HG03378 (cell line): Measurements from ENCODE around the gene ATP5F1A.
"Not testable (repeated sequence)": the region's sequence is repeated elsewhere in the genome, so short reads cannot be mapped to it uniquely, and the experiment has no call there.

Experiments
- ATAC-seq: cut with Tn5 transposase; IDR thresholded peaks from one replicate; pipeline ENCODE4 v1.9.1; 2021; ENCODE audit warnings: mild to moderate bottlenecking, moderate library complexity; ENCODE audit not compliant: unreplicated experiment

Gene ATP5F1A

DNA sequence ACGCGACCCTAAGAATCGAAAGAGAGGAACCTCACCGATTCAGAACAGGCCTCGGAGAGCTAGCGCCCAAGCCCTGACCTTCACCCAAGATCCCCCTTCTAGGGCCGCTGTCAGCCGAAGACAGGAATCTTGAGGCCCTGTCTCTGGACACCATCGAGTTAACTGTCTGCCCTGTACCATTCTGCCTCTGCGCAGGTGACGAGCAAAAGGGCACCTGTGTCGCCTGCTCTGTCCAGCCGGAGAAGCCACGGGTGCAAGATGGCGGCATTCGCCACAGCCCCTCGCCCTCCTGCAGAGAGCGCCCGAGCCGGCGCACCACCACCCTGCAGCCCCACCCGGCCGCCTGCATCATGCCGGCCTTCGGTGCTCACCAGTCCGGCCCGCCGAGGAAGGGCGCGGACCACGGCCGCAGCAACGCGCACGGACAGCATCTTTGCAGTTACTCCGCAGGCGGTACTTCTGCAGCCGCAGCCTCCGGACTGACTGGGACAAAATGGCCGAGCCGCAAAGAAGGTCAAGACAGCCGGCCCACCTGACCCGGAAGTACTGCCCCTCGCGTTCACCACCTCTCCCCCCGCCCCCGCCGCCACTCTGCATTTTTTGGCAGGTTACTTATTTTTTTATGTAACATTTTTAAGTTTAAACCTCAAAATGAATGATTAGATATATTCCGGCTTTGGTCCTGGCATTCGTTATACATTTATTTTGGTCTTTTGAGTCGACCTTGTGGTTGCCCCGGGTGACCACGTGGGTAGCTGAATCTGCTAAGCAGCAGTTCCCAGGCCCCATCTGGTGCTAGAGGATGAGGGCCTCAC, at the start of gene ATP5F1A:
Gene ATP5F1A (minus strand): TSS at position 496 of the 815 bp plus-strand sequence. CDS start 65 bp downstream, at position 431.
- peak; percentile 81 for ATAC-seq

DNA sequence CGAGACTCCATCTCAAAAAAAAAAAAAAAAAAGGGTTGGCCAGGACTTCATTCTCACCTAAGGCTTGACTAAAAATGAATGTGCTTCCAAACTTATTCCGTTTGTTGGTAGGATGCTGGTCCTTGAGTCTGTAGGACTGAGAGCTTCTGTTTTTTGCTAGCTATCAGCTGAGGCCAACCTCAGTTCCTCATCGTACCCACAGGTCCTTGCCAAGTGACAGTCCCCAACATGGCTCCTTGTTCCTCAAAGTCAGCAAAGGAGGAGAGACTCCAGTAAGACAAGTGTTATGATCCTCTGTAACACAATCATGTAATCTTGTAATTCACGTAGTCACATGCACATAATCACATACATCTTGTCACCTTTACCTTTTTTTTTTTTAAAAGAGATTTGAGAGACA, 43.1 kb upstream of the ATP5F1A start:
- no peak for ATAC-seq

DNA sequence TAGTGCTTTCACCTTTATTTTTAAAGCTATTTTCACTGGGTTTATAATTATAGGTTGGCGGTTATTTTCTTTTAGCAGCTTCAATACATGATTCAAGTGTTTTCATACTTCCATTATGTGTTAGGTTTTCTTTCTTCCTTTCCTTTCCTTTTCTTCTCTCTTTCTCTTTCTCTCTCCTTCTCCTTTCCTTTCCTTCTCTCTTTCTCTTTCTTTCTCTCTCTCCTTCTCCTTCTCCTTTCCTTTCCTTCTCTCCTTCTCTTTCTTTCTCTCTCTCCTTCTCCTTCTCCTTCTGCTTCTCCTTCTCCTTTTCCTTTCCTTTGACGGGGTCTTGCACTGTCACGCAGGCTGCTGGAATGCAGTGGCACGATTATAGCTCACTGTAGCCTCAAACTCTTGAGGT, 42.1 kb upstream of the ATP5F1A start:
- no peak for ATAC-seq

DNA sequence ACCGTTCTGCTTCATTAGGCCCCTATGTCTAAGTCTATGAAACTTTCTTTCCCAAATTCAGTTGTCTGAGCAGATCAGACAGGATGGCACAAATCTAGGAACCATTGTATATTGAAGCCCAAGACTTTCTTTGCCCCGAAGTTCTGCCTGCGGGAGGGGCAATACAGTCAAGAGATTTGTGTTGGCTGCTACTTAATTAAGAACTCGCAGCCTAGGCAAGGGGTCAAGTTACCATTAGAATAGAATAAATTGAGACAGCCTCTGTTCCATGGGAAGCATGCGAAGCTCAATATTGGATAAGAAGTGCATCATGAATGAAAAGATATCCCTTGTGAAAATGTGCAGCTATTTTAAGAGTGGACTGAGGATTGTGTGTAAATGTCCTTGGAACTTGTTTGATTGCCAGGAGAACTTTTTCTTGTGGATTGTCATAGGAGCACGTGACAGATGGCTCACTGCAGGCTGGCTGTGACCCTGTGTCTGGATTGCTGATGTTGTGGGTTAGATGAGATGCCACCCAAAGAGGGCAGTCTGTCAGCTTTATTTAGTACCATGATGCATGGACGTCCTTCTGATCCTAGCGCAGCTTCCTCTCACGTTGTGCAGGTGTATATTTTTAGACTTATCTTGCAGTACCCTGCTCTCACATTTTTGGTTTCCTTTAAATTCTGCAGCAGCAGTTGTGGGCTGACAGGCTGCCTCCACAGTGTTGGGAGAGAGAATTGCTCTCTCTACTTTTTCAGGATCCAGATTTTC, 37.0 kb upstream of the ATP5F1A start:
- no peak for ATAC-seq

DNA sequence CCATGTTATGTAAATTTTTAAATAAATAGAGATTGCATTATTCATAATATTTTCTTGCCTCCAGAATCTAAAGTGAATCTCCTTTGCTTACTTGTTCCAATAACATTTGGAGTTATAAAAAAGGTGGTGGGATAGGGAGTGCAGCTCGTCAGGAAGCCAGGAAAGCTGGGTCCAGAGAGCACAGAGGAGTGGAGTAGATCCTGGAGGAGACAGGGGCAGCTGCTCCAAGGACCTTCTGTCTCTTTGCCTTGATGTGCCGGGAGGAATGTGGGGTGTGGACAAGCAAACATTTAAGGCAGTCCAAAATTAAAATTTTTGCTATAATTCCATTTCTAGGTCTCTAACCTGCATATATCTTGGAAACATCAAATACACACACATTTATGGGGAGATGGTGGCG, 35.4 kb upstream of the ATP5F1A start:
- ATAC-seq: no peak

DNA sequence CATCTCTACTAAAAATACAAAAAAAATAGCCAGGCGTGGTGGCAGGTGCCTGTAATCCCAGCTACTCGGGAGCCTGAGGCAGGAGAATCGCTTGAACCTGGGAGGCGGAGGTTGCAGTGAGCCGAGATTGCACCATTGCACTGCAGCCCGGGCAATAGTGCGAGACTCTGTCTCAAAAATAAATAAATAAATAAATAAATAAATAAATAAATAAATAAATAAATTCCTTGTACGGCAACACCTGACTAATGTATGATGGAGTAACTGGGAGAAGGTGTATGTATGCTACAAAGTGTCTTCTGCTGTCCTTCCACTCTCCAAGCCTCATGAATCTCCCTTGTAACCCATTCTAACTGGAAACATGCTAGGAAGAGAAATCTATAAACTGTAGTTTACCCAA, 32.5 kb upstream of the ATP5F1A start:
- ATAC-seq: not testable (repeated sequence)

DNA sequence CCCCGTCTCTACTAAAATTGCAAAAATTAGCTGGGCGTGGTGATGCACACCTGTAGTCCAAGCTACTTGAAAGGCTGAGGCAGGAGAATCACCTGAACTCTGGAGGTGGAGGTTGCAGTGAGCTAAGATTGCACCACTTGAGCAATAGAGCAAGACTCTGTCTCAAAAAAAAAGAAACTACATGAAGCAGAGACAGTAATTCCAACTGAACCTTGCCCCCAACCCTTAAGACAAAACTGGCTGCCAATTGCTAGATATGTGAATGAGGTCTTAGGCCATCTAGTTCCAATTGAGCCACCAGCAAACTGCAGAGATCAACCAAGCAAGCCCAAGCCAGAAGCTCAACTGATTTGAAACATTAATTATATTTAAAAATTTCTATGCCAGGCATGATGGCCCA, 32.0 kb upstream of the ATP5F1A start:
- no peak for ATAC-seq

DNA sequence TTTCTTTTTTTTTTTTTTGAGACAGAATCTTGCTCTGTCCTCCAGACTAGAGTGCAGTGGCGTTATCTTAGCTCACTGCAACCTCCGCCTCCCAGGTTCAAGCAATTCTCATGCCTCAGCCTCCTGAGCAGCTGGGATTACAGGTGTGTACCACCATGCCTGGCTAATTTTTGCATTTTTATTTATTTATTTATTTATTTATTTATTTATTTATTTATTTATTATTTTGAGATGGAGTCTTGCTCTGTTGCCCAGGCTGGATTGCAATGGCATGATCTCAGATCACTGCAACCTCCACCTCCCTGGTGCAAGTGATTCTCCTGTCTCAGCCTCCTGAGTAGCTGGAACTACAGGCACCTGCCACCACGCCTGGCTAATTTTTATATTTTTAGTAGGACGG, 28.5 kb upstream of the ATP5F1A start:
- not testable (repeated sequence) for ATAC-seq

DNA sequence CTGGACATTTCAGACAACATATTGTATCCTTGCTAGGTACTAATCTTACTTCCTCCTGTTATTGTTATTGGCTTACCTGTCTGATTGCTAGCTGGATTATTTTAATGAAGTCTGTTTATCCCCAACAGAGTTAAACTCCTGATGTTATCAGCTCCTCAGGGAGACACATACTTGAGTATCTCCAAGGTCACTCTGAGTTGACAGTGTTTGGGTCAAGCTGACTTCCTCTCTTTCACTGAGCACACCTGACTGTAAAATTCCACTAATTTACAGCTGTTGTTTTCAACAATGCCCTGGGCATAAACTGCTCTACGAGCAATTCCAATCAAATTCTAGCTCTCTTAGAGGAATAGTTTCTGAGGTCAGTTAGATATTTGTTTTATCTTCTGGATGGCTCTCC, 15.7 kb upstream of the ATP5F1A start:
- no peak for ATAC-seq

DNA sequence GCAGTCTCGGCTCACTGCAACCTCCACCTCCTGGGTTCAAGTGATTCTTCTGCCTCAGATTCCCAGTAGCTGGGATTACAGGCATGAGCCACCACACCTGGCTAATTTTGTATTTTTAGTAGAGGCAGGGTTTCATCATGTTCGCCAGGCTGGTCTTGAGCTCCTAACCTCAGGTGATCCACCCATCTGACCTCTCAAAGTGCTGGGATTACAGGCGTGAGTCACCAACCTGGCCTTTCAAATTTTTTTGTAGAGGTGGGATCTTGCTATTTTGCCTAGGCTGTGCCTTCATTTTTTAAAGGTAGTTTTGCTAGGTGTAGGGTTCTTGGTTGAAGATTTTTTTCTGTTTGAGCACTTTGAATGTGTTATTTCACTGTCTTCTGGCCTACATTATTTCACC, 12.3 kb upstream of the ATP5F1A start:
- no peak for ATAC-seq

DNA sequence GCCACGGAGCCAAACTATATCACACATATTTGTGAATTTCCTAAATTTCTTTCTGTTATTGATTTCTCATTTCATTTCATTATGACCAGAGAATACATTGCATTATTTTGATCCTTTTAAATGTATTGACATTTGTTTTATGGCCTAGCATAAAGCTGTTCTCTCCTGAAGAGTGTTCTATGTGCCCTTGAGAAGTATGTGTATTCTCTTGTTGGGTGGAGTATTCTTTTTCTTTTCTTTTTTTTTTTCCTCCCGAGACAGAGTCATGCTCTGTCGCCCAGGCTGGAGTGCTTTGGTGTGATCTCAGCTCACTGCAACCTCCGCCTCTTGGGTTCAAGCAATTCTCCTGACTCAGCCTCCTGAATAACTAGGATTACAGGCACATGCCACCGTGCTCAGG, 11.3 kb upstream of the ATP5F1A start:
- ATAC-seq: no peak

DNA sequence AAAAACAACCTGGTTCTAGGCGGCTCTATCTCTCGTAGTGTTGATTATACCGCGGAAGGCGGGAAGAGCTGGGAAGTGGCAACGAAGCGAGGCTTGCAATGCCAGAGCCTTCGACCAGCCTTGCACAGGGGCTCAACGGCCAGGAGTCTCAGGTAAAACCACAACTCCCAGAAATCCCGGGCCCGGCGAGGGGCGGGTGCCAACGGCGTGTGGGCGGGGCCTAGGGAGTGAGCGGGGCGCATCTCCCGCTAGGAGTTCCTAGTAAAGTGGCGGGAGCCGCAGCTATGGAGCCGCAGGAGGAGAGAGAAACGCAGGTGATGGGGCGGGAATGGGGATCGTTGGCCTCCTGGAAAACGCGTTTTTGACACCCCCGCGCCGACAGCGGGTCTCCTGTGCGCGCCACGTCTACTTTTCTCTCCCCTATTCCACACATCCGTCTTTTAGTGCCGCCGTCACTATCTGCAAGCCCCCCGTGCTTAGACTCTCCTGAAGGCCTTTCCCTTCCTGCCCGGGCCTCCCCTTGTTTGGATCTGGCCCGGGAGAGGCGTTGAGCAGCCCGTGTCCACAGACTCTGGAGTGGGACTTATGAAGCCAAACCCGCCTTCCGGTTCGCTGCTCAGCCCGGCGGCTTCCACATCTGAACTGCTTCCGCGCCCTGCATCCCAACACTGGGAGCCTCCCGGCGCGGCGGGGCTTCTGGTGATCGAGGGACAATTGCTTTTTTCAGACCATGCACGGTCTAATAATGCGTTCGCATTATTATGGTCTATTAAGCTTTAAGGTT, 6.2 kb upstream of the ATP5F1A start, which contains the start of gene HAUS1:
Gene HAUS1 (plus strand): TSS at position 258 of the 784 bp plus-strand sequence. CDS start 27 bp downstream, at position 285.
- peak; percentile 89 for ATAC-seq

DNA sequence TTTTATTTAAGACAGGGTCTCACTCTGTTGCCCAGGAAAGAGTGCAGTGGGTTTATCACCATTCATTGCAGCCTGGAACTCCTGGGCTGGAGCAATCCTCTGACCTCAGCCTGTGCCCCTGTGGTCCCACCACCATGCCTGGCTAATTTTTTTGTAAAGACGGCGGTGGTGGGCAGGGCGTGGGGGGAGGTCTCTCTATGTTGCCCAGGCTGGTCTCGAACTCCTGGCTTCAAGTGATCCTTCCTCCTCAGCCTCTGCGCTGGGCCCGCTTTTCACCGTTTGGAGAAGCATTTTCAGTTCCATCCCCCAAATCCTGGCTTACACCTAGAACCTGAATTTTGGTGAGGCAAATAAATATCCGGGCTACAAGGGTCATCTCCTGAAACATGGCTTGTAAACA, 1.4 kb upstream of the ATP5F1A start:
- ATAC-seq: no peak

DNA sequence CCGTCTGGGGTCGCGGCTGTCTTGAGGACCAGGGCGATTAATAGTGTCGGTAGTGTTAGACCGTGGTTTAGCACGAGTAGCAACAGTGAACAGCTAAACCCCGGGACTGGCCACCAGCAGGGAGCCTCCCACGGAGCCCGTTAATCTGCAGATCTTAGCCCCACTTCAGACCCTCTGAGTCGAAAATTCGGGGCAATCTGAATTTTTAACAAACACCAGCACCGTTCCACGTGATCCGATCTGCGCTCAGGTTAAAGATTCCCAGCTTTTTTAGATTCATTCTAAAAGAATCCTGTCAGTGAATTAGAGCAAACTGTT, 479 bp upstream of the ATP5F1A start:
- no peak for ATAC-seq

DNA sequence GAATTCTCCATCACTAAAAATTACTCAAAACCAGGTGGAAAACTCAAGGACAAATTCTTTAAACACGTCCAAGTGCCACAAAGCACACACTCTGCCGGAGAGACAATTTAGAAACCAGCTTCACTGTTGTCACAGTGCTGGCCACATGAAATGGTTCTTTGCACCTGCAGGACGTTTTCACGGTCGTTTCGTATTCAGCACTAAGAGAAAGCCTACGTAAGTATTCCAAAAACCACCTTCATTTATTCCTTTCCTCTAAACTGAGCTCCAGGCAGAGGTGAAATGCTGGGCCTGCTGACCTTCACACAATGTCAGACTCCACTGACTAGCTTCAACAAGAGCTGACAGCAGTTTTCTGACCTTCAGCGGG, 680 bp downstream of the ATP5F1A start:
- ATAC-seq: peak; percentile 9

DNA sequence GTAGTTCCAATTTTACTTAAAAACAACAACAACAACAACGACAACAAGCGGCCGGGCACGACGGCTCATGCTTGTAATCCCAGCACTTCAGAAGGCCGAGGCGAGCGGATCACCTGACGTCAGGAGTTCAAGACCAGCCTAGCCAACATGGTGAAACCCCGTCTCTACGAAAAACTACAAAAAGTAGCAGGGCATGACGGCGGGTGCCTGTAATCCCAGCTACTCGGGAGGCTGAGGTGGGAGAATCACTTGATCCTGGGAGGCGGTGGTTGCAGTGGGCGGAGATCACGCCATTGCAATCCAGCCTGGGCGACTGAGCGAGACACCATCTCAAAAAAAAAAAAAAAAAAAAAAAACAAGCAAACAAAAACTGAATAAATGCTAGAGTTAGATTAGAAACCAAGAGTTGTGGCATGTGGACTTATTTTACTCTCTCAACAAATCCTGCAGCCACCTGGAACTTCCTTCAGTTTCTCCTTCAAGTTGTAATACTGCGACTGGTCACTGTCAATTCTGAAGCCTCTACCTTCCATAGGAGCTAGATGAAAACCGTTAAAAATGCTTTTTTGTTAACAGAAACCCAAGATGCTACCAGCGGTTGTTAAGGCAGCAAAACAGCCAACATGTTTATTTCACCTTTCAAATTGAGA, 1.3 kb downstream of the ATP5F1A start:
- no peak for ATAC-seq

DNA sequence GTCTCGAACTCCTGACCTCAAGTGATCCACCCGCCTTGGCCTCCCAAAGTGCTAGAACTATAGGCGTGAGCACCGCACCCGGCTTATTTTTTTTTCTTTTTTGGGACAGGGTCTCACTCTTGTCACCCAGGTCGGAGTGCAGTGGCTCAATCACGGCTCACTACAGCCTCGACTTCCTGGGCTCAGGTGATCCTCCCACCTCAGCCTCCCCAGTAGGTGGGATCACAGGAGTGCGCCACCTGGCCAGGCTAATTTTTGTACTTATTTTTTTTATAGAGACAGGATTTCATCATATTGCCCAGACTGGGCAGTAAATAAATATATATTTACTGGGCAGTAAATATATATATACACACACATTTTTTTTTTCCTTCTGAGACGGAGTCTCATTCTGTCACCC, 2.6 kb downstream of the ATP5F1A start:
- no peak for ATAC-seq

DNA sequence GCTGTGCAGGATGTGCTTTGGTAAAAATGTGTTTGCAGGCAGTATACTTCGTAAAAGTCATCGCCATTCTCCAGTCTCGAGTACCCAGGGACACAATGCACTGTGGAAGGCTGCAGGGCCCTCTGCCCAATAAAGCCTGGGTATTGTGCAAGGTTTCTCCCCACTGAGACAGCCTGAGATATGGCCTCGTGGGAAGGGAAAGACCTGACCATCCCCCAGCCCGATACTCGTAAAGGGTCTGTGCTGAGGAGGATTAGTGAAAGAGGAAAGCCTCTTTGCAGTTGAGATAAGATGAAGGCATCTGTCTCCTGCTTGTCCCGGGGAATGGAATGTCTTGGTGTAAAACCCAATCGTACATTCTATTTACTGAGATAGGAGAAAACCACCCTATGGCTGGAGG, 9.6 kb downstream of the ATP5F1A start:
- not testable (repeated sequence) for ATAC-seq

DNA sequence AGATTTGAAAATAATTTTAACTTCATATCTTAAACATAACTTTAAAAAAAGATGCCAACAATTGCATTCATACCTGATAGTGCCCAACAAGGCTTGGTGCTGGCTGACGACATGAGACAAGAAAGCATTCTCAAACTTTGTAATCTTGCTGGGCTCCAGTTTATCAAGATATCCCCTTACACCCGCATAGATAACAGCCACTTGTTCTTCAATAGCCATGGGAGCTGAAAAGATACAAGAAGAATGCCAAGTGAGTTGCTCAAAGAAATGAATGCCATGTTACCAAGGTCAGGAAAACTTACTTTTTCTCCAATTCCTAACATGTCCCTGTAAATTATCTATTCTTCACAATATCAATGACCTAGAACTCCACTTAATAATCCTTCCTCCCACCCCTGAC, 13.7 kb downstream of the ATP5F1A start:
- no peak for ATAC-seq

DNA sequence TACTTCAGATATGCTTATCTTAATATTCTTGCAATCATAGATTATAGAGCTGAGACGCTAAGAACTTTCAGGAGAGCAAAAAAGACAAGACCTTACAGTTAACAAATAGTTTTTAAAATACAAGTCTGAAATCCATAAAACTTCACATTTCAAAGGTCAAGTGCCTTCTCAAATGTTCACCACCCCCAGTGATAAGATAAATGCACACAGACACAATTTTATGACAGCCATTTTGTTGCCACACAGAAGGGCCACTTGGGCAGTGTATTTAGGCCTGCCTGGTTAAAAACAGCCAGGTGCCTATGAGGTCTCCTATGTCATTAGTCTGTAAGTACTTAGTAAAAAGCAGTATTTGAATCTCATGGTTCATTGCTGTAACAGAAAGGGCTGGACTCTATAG, 17.9 kb downstream of the ATP5F1A start:
- ATAC-seq: no peak

DNA sequence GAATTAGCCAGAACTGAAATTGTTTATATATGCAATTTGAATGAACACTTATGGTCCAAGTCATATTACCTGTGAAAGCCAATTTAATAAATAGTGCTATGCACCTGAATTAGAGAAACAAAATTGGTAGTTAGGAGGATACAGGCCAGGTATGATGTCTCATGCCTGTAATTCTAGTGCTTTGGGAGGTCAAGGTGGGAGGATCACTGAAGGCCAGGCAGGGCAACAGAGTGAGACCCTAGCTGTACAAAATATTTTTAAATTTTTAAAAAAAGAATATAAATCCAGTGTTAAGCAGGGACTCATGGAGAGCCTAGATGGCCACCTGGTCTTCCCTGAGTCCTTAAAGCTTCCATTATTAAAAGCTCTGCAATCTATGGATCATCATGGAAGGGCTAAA, 18.8 kb downstream of the ATP5F1A start:
- ATAC-seq: no peak
